ENCODE data around the gene ZNF586.
A peak's percentile ranks its signal among the peaks of the same experiment; 100 is the strongest.
"Not testable (repeated sequence)": the region's sequence is repeated elsewhere in the genome, so short reads cannot be mapped to it uniquely, and the experiment has no call there.

The ZNF586 gene

DNA sequence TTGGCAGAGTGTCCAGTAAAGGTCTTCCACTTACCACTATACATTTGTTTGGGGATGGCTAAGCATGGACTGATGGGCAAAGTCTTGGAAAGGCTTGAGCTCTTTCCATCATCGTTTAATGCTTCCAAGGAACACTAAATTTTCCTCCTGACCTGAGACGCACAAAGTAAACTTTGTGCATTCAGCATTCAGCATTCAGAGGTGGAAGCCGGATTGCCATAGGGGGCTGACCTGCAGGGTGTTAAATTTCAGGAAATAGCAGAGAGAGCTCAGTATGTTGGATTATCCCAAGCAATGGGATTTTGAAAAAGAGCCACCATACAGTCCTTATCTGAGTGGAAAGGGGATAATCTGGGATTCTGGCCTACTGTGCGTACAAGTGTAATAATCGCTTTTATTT is 31.2 kb downstream of the ZNF586 start:
- no peak for DNase-seq

DNA sequence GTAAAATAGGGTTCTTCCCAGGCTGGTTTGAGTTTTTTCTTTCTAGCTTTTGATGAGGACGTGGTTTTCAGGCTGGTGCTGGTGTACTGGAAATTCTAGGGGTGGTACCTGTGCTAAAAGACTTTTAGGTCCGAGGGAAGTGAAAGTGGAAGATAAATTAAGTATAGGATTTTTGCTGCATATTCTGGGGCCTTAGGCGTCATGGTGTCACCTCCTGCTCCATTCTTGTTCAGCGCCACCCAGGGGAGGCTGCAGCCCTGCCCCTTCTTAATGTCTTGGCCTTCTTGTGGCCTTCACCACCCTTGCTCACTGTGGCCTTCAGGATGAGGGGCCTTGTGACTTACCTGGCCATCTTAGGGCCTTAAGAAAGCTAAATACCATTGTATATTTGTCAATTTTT is 32.8 kb downstream of the ZNF586 start:
- DNase-seq, result no peak

DNA sequence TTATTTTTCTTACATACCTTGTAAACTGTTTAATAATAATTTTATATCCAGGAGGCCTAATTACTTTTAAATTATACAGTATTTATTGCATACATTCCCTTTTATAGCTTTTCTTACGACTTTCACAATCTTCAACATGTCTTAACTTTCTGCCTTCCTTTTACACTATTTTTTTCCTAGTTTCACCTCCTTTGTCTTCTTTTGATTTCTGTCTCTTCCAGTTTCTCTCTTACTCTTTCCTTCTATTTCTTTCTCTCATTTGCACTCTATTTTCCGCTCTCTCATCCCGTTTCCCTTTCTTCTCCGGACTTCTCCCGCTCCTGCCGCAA is 33.8 kb downstream of the ZNF586 start:
- no peak for DNase-seq

DNA sequence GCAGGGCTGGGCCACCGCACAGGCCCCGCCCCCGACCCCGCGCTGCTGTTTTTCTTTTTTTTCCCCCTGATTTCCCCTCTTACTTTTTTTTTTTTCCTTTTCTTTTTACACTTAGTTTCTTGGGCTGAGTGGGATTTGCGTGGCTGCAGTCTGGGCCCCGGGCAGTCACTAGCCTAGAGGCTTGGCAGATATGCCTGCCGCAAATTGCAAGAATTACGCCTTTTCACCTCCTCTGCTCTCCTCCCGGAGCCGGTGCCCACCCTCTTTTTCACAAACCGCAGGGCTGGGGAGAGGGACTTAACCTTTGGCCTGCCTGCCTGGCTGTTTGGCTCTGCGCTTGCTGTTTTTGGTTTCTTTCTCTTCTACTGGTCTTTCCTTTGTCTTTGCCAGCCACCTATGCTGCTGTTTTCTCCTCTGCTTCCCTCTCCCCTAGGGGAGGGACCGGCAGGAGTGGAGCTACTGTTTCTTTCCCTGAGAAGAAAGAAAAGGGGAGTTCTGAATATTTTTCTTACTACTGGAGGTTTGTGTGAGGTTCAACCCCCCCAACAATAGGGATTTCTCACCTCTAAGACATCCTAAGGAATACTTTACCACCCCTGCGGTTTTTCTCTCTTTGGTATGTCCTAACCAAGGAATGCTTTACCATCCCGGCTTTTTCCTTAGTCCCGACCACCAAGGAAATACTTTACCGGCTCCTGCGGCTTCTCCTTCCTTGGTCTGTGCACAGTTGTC is 34.3 kb downstream of the ZNF586 start:
- DNase-seq, result no peak

DNA sequence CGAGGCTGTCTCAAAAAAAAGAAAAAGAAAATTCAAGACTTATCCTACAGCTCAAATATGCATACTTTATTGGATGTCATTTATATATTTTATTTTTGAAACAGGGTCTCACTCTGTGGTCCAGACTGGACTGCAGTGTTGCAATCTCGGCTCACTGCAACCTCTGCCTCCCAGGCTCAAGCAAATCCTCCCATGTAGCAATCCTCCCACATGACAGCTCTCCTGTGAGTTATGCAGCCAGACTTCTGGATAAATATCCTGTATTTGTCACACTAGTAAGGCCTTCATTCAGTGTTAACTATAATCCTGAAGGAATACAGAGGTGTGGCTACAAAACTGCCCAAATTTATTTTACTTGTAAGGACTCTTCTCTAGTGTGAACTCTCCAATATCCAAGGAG is 38.1 kb downstream of the ZNF586 start:
- DNase-seq, result no peak

DNA sequence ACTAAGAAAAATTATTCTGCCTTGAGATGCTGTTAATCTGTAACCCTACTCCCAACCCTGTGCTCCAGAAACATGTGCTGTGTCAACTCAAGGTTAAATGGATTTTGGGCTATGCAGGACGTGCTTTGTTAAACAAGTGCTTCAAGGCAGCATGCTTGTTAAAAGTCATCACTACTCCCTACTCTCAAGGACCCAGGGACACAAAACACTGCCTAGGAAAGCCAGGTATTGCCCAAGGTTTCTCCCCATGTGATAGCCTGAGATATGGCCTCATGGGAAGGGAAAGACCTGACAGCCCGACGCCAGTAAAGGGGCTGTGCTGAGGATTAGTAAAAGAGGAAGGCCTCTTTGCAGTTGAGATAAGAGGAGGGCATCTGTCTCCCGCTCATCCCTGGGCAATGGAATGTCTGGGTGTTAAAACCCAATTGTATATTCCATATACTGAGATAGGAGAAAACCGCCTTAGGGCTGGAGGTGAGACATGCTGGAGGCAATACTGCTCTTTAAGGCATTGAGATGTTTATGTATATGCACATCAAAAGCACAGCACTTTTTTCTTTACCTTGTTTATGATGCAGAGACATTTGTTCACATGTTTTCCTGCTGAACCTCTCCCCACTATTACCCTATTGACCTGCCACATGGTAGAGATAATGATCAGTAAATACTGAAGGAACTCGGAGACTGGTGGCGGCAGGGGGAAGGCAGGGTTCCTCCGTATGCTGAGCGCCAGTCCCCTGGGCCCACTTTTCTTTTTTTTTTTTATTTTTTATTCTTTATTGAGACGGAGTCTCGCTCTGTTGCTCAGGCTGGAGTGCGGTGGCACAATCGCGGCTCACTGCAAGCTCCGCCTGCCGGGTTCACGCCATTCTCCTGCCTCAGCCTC is 41.2 kb downstream of the ZNF586 start:
- not testable (repeated sequence) for DNase-seq

DNA sequence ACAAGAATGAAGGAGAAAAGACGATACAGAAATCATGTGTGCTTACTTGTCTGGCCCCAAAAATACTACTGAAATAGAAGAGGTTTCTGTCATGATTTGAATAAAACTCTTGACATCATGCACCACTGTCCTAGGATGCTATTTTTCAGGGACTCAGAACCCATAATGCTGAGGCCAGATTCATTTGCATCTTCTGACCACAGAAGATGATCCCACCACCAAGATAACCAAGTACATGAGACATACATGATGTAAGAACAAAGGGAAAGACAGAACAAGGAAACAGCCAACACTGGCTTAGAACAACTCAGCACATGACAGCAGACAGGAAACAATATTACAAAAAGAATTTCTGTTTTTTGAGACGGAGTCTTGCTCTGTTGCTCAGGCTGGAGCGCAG is 42.8 kb downstream of the ZNF586 start:
- DNase-seq, result no peak

DNA sequence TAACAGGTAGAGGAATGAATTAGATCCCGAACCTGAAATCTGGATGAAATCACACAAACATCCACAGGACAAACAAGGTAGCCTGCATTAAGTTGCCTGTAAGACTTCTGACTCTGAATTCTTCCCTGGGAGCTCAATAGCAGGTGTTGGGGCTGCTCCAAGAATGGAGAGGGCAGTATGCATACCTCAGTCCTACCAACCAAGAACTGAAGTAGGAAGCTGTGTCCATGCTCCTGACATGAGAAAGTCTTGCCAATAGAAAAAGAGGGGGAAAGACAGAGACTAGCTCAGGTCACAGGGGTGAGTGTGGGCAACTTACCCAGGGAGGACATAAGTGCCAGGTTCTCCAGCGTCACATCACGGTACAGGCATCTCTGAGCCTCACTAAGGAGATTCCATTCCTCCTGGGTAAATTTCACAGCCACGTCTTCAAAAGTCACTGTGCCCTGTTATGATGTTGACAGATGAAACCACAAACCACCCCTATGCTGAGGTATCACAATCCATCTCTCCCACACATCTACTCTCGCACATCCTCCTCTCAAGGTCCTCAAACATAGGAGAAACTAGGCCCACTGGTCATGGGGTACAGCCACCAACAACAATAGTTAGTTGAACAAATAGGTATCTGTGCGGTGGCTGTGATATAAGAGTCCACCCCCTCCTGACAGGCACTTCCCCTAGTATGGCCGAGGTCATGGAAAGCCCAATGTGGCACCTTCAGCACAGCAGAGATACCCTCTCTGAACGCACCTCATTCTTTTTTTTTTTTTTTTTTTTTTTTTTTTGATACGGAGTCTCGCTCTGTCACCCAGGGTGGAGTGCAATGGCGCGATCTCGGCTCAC is 43.7 kb downstream of the ZNF586 start:
- not testable (repeated sequence) for DNase-seq

DNA sequence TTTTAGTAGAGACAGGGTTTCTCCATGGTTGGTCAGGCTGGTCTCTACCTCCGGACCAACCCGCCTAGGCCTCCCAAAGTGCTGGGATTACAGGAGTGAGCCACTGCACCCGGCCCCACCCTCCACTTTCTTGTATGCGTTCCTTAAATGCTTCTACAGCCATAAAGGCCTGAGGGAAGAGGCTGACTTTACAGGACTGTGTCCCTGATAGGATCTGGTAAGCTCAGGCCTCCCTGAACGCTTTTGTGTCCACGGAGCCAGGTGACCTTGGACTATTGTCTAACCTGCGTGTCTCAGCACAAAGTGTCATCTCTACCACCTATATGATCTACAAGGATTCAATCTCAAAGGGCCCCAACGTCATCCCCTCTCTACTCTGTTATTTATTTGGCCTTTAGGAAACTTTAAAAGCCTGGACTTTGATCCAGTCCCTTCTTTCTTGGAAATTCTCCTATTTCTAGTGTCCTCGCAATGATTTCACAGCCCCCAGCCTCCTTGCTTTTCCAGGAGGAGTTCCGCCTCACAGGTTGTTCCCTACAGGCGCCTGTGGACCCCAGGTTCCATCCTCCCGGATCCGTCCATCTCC is 44.5 kb downstream of the ZNF586 start:
- no peak for DNase-seq

DNA sequence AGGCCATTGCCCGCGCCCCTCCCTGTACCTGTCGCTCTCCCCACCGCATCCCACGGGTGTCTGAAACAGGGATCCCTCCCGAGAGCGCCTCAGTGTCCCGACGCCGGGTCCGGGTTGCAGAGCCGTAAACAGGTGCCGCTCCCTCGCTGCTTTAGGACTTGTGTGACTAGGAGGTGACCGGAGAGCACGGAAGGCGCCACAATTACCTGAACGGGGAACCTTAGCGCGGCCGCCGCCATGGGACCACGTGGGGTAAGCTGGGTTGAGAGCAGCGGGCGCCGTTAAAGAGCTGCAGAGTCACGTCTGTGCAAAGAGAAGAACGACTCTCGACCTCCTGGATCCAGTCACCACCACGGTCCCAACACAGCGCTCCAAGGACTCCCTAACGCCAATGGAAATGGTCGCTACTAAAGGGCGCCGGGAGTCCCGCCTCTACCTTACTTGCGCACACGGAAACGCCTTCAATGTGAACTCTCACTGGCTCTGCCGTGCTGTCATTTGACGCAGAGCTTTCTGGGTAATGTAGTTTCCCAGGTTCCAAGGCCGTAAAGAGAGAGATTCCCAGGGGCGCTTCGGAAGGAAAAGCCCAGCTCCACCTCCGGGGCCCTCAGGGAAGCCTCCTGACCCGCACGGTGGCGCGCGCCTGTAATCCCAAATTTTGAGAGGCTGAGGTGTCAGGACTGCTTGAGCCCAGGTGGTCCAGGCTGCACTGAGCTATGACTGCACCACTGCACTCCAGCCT is 45.2 kb downstream of the ZNF586 start, which contains the start of gene ZNF552:
TSS of gene ZNF552 (minus strand) at position 409 of the 742 bp plus-strand sequence. CDS start at position 239, 170 bp downstream.
- DNase-seq, result peak; percentile 67

DNA sequence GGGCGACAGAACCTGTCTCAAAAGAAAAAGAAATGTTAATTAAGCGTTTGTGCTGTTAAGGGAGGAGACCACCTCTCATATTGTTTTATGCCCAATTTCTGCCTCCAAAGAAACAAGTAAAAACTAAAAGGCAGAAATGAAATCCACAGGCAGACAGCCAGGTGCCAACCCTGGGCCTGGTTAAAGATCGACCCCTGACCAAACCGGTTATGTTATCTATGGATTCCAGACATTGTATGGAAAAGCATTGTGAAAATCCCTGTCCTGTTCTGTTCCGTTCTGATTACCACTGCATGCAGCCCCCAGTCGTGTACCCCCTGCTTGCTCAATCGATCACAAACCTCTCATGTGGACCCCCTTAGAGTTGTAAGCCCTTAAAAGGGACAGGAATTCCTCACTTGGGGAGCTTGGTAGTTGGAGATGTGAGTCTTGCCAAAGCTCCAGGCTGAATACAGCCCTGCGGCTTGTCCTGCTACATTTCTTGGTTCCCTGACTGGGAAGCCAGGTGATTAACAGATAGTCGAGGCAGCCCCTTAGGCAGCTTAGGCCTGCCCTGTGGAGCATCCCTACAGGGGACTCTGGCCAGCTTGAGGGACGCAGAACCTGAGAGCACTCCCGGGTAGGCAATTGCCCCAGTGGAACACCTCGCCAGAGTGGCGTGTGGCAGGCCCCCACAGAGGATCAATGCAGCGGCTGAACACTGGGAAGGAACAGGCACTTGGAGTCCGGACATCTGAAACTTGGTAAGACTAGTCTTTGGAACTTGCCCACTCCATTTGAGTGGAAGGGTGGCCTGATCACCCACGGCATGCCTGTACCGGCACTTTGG is 46.0 kb downstream of the ZNF586 start:
- no peak for DNase-seq

DNA sequence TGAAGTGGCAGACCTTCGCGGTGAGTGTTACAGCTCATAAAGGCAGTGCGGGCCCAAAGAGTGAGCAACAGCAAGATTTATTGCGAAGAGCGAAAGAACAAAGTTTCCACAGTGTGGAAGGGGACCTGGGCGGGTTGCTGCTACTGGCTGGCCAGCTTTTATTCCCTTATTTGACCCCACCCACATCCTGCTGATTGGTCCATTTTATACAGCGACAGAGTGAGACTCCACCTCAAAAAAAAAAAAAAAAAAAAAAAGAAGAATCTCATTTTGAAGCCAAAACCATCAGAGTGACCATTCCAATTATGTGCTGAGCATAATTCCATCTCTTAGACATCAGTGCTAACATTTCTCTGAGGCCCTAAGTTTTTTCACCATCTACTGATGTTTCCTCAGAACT is 47.2 kb downstream of the ZNF586 start:
- no peak for DNase-seq

DNA sequence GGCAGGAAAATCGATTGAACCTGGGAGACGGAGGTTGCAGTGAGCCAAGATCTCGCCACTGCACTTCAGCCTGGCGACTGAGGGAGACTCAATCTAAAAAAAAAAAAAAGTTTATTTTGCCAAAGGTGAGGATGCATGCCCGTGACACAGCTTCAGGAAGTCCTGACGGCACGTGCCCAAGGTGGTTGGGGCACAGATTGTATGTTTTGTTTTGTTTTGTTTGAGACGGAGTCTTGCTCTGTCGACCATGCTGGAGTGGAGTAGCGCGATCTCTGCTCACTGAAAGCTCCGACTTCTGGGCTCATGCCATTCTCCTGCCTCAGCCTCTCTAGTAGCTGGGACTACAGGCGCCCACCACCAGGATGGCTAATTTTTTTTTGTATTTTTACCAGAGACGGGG is 48.5 kb downstream of the ZNF586 start:
- no peak for DNase-seq

DNA sequence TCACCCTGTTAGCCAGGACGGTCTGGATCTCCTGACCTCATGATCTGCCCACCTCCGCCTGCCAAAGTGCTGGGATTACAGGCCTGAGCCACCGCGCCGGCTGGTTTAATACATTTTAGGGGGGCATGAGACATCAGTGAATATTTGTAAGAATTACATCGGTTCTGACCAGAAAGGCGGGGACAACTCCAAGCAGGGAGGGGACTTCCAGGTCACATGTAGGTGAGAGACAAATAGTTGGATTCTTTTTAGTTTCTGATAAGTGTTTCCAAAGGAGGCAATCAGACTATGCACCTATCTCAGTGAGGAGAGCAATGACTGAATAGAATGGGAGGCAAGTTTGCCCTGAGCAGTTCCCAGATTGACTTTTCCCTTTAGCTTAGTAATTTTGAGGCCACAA is 48.9 kb downstream of the ZNF586 start:
- no peak for DNase-seq

DNA sequence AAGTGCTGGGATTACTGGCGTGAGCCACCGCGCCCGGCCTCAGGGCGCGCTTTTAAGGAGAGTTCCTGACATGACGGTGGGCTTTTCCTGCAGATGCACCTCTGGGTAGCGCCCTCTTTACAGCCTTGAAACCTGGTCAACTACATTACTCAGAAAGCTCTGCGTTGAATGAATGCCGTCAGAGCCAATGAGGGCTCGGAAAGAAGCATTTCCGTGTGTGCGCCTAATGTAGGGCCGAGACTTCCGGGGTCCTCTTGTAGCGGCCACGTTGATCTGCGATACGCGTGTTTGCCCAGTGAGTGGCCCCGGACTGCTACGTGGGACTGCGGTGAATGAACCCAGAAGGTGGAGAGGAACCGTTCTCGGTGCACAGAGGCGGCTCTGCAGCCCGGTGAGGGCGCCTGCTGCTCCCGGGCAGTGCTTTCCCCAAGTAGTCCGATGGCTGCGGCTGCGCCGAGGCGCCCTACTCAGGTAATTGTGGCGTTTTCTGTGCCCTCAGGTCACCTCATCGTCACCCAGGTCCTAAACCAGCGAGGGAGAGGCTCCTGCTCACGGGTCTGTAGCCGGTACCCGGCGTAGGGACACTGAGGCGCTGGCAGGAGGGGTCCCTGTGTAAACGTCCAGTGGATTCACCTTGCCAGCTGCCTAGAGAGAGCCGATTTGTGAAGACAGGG is 50.1 kb downstream of the ZNF586 start:
- DNase-seq, result peak; percentile 68

DNA sequence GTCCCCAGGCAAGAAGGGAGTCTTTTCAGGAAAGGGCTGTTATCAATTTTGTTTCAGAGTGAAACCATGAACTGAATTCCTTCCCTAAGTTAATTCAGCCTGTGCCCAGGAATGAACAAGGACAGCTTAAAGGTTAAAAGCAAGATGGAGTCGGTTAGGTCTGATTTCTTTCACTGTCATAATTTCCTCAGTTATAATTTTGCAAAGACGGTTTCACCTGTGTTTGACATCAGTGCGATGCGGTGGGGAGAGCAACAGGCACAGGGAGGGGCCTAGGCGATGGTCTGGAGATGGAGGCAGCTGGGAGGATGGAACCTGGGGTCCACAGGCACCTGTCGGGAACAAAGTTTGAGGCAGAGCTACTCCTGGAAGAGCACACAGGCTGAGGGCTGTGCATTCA is 51.1 kb downstream of the ZNF586 start:
- no peak for DNase-seq

DNA sequence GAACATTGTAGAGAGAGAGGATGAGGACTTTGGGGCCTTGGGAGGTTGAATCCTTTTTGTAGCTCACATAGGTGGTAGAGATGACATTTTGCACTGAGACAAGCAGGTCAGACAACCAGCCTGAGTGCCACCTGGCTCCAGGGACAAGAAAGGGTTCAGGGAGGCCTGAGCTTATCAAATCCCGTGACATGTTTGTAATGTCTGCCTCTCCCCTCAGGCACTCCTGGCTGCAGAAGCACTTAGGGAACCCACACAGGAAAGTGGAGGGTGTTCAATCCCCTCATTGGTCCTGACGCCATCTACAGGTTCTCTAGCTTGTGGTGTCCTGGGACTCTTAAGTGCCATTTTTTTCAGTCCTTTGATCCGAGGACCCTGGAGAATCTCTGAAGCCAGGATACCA is 51.6 kb downstream of the ZNF586 start:
- DNase-seq, result not testable (repeated sequence)

DNA sequence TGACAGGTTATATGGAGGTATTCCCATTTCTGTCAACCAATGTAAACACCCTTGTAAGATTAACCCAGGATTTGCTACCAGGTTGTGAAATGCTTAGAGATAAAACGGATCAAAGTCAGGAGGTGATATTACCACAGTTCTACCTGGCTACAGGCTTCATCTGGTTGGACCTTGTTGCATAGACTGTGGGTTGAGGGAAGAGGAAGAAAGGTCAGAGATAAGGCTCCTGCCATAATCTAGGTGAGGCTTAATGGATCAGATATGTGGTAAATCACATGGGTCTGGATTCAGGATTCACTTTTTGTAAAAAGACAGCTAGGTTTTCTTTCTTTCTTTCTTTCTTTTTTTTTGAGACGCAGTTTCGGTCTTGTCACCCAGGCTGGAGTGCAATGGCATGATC is 52.0 kb downstream of the ZNF586 start:
- not testable (repeated sequence) for DNase-seq

DNA sequence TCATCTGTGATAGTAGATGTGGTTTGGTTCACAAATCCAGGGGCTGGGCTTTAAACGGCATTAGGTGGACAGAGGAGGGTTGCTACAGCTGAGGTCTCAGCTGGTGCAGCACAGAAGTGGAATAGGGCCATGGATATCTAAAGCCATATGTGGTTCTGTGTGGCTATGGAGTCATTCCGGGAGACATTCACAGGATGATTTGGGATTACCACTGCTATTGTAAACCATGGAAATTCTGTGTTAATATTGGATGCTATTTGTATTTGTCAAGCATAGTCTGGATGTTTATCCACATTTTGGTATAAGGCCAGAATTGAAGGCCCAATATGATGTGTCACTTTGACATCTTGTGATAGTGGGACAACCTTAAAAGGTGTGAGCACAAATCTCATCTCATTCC is 53.7 kb downstream of the ZNF586 start:
- not testable (repeated sequence) for DNase-seq

DNA sequence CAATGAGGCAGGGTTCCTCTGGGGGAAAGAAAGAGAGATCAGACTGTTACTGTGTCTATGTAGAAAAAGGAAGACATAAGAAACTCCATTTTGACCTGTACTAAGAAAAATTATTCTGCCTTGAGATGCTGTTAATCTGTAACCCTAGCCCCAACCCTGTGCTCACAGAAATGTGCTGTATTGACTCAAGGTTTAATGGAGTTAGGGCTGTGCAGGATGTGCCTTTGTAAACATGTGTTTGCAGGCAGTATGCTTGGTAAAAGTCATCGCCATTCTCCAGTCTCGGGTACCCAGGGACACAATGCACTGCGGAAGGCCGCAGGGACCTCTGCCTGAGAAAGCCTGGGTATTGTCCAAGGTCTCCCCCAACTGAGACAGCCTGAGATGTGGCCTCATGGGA is 54.1 kb downstream of the ZNF586 start:
- not testable (repeated sequence) for DNase-seq

DNA sequence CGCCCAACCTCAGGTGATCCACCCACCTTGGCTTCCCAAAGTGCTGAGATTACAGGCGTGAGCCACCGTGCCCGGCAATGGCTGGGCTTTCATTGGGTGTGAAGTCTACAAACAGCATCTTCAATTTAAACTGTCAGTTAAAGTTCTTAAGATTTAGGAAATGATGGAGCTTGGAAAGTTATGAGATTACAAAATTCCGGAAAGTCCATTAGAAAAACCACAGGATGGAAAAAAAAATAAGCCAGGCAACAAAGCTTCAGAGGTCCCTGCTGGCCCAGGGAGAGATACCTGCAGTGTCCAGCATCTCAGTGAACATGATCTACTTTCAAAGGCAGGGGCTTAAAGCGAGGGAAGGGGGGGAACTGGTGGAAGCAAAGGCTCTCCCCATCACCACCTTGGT is 56.0 kb downstream of the ZNF586 start:
- no peak for DNase-seq
